AG09319 (cell line): ENCODE results near the gene ZDHHC11B.

Source experiments
- DNase-seq: peaks from one replicate; pipeline ENCODE4 v3.0.0-alpha.2; 2010; ENCODE audit warnings: low read depth; ENCODE audit errors: extremely low read depth
- TF ChIP-seq, protein P1 (sequence below): IDR thresholded peaks from 2 replicates; pipeline ENCODE4 v1.5.1; 2011; ENCODE audit warnings: low read depth, mild to moderate bottlenecking, inconsistent platforms, low read length, moderate library complexity

Gene ZDHHC11B

DNA sequence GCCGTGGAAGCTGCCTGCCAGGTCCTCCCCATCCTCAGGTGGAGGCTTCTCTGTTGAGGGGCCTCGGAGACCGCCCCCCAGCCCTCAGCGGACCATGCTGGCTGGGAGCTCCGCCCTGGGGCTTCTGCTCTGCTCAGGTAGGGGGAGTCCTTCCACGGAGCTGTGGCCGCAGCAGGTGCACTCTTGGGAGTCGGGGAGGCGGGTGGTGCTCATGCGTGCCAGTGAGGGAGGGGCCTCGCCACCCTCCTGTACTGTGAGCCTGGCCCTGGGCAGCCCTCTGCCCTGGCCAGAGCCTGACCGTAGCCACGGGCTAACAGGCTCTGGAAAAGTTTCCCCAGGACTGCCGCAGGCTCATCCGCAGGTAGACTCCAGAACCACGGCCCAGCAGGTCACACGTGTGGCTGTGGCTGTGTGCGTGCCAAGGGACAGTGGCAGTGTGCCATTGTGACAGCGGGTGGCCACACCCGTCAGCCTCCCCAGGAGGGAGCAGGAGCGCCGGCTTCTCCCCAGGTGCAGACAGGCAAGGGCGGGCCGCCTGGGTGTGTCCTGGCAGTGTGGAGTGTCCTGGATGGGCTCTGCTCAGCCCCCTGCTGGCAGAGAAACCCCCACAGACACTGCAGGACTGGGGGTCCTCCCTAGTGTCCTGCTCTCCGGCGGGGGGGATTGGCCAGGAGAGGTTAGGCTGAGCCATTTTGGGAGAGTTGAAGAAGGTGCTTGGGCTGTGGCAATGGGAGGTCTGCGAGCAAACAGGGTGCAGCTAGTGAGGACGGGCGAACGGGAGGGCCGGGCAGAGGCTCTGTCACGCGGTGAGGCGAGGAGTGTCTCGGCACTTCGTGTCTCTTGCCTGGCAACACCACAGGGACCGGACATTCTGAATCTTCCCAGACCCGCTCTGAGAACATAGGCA lies 120.8 kb downstream of the ZDHHC11B start:
- no peak for DNase-seq
- TF ChIP-seq, protein P1, sequence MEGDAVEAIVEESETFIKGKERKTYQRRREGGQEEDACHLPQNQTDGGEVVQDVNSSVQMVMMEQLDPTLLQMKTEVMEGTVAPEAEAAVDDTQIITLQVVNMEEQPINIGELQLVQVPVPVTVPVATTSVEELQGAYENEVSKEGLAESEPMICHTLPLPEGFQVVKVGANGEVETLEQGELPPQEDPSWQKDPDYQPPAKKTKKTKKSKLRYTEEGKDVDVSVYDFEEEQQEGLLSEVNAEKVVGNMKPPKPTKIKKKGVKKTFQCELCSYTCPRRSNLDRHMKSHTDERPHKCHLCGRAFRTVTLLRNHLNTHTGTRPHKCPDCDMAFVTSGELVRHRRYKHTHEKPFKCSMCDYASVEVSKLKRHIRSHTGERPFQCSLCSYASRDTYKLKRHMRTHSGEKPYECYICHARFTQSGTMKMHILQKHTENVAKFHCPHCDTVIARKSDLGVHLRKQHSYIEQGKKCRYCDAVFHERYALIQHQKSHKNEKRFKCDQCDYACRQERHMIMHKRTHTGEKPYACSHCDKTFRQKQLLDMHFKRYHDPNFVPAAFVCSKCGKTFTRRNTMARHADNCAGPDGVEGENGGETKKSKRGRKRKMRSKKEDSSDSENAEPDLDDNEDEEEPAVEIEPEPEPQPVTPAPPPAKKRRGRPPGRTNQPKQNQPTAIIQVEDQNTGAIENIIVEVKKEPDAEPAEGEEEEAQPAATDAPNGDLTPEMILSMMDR, result no peak

DNA sequence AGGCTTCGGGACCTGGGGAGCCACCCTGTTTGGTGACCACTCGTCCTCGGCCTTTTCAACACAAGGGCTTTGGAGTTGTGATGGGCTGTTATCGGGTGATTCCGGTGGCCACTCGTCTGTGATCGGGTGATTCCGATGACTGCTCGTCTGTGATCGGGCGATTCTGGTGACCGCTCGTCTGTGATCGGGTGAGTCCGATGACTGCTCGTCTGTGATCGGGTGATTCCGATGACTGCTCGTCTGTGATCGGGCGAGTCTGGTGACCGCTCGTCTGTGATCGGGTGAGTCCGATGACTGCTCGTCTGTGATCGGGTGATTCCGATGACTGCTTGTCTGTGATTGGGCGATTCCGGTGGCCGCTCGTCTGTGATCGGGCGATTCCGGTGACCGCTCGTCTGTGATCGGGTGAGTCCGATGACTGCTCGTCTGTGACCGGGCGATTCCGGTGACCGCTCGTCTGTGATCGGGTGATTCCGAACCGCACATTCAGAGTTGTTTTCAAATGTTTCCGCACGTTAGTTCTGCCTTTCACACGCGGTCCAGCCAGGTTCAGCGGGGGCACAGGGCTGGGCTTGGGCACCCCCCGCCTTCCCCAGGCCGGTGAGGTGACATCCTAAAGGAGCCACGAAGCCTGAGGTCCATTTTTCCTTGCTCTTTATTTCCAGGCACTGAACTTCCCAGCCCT lies 121.6 kb downstream of the ZDHHC11B start:
- no peak for DNase-seq
- TF ChIP-seq, protein P1, result no peak

DNA sequence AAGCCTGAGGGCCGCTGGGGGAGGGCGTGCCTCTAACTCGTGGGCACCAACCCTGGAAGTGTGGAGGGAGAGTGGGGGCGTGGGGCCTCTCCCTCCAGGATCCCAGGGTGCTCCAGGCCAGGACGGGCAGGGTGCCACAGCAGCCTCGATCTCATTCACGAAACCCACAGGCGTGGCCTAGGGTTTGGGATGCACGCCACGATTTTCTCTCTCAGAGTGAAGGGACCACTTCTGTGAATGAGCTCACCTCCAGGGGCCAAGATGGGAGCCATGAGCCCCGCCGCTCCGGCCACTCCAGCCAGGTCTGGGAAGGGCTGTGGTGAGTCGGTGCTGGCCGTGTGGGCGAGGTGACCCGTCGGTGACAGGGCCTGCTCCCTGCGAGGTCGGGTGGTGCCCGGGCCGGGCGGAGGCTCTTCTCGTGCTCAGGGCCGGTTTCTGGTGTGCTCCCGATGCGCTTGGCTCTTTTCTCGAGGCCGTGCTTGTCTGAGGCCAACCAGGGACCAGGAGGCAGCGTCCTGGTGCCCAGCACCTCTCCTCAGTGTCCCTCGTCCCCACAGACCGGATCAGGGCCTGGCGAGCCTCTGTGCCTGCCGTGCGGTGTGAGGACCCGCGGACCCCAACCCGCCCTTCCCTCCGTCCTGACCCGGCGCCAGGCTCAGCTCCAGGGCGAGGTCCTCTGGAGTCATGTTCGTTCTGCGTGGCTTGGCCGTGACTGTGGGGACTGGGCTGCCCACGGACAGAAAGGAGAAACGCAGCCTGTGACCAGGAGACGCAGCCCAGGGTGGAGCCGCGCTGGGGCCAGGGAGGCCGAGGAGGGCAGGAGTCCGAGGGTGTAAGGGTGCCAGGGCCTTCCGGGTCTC lies 122.4 kb downstream of the ZDHHC11B start:
- no peak for DNase-seq
- TF ChIP-seq, protein P1, result no peak

DNA sequence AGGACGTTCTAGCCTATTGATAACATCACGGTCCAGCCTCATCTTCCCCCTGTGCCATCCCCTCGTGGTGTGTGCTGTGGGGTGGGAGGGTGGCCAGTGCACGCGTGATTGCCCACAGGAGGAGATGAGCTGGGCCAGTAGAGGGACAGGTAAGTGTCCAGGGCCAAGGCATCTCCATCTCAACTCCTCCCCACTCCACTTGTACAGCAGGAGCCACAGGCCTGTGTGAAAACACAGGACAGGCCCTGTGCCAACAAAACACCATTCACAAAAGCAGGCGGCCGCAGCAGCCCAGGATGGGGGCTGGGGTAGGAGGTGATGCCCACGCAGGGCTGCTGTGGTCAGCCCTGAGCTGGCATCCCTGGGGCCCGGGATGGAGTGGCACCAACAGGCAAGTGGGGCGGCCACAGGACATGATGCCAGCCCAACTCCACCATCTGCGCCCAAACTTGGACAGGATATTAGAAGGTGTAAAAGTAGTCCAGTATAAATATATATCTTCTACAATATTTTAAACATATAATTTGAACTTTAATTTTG lies 124.0 kb downstream of the ZDHHC11B start:
- TF ChIP-seq, protein P1, result no peak
- no peak for DNase-seq
